HepG2 (cell line): ENCODE data around the gene KATNBL1.

ENCODE experiments used
- ARHGAP35 ChIP-seq: sonication (generic); formaldehyde crosslinking; IDR thresholded peaks from 2 replicates; pipeline ENCODE4 v1.9.0; 2022; ENCODE audit warnings: mild to moderate bottlenecking, inconsistent platforms, moderate library complexity, missing genetic modification reagents, borderline replicate concordance
- CBX2 ChIP-seq, 2 experiments: fragments of 200-600 bp in 1 of 2; sonication (generic); formaldehyde crosslinking in 1 of 2; IDR thresholded peaks; 2 replicates each; pipeline versions ENCODE4 v1.7.0 to v1.8.1; 2018 to 2022; ENCODE audit warnings: low read depth in 2 of 2, low read length in 1 of 2, mild to moderate bottlenecking in 1 of 2, missing genetic modification reagents in 1 of 2
- E2F5 ChIP-seq: sonication (generic); formaldehyde crosslinking; conservative IDR thresholded peaks from 2 replicates; pipeline ENCODE4 v1.4.0; 2020; ENCODE audit warnings: missing genetic modification reagents
- HOXA3 ChIP-seq: sonication (generic); formaldehyde crosslinking; IDR thresholded peaks from 2 replicates; pipeline ENCODE4 v1.5.0; 2020; ENCODE audit warnings: missing genetic modification reagents
- MXD4 ChIP-seq: IDR thresholded peaks from 2 replicates; pipeline ENCODE4 v1.6.1; 2016; ENCODE audit warnings: mild to moderate bottlenecking, missing biosample characterization, missing genetic modification reagents
- PRMT3 ChIP-seq: sonication (generic); formaldehyde crosslinking; IDR thresholded peaks from 2 replicates; pipeline ENCODE4 v1.8.1; 2022; ENCODE audit warnings: low read depth, mild to moderate bottlenecking, moderate library complexity, missing genetic modification reagents, borderline replicate concordance
- SMC3 ChIP-seq: IDR thresholded peaks from 2 replicates; pipeline ENCODE4 v1.6.1; 2011; ENCODE audit warnings: low read length, improper control_type of control experiment
- SRSF9 ChIP-seq: fragments of 200-400 bp; formaldehyde crosslinking; IDR thresholded peaks from 2 replicates; pipeline ENCODE4 v1.6.1; 2018; ENCODE audit warnings: borderline replicate concordance, mild to moderate bottlenecking, low read depth, low read length; ENCODE audit not compliant: insufficient read depth, poor library complexity, severe bottlenecking
- TBL1XR1 ChIP-seq: fragments of 150-350 bp; IDR thresholded peaks from 2 replicates; pipeline ENCODE4 v1.6.1; 2014; ENCODE audit warnings: borderline replicate concordance, low read length; ENCODE audit not compliant: partially characterized antibody
- ZMYM2 ChIP-seq: sonication (generic); formaldehyde crosslinking; IDR thresholded peaks from 2 replicates; pipeline ENCODE4 v1.8.0; 2022; ENCODE audit warnings: mild to moderate bottlenecking, missing genetic modification reagents
- ZNF274 ChIP-seq: sonication (generic); formaldehyde crosslinking; IDR thresholded peaks from 2 replicates; pipeline ENCODE4 v1.5.1; 2020; ENCODE audit warnings: mild to moderate bottlenecking, missing genetic modification reagents
- ZNF441 ChIP-seq: sonication (generic); formaldehyde crosslinking; IDR thresholded peaks from 2 replicates; pipeline ENCODE4 v1.7.0; 2021; ENCODE audit warnings: missing genetic modification reagents, borderline replicate concordance
- ZNF777 ChIP-seq: sonication (generic); formaldehyde crosslinking; IDR thresholded peaks from 2 replicates; pipeline ENCODE4 v1.4.0; 2020; ENCODE audit warnings: missing genetic modification reagents

GRCh38 chr15:34099914-34100313, 110.0 kb downstream of the KATNBL1 start:
- TF ChIP-seq ZNF777 (CRISPR knock-in tag), result no peak
- no peak for TF ChIP-seq HOXA3 (CRISPR knock-in tag)
- no peak for TF ChIP-seq PRMT3 (CRISPR knock-in tag)
- TF ChIP-seq SRSF9, result no peak
- no peak for TF ChIP-seq CBX2 (IDR thresholded peaks at IDR 0.05; ENCODE audit: low read depth, low read length)
- no peak for TF ChIP-seq CBX2 (CRISPR knock-in tag; IDR thresholded peaks at IDR 0.05; ENCODE audit: low read depth)
- no peak for TF ChIP-seq MXD4 (CRISPR knock-in tag)
- TF ChIP-seq ZMYM2 (CRISPR knock-in tag), result no peak
- no peak for TF ChIP-seq SMC3
- TF ChIP-seq TBL1XR1, result no peak
- no peak for TF ChIP-seq E2F5 (CRISPR knock-in tag)
- no peak for TF ChIP-seq ZNF441 (CRISPR knock-in tag)
- no peak for TF ChIP-seq ARHGAP35
- no peak for TF ChIP-seq ZNF274 (CRISPR knock-in tag)
